B cell (primary cell): ENCODE data around the gene DAZAP2. TPM values are rescaled to one million over a fixed set of nuclear protein-coding genes. Genes with fewer than 3 reads are reported as not detected.

Experiments used
- ATAC-seq: fragments of 200-7000 bp; cut with Tn5 transposase; one replicate; pipeline ENCODE4 v1.10.0; 2021; ENCODE audit warnings: low read depth, mild to moderate bottlenecking, moderate number of reproducible peaks, moderate library complexity
- CTCF ChIA-PET: fragments of 350-600 bp; sonication (Branson Sonifier 250); formaldehyde crosslinking; loops from one replicate; lab custom pipeline; 2021; ENCODE audit warnings: antibody characterized with exemption, inconsistent platforms; lab: Charles Lee
- POLR2A ChIA-PET: fragments of 350-600 bp; sonication (Branson Sonifier 250); formaldehyde crosslinking; loops from one replicate; lab custom pipeline; 2021; ENCODE audit warnings: antibody characterized with exemption; lab: Charles Lee
- DNase-seq: peaks from one replicate; pipeline ENCODE4 v3.0.0; 2013
- H2AFZ ChIP-seq: 2 replicates; pipeline ENCODE4 v1.6.1; 2012; ENCODE audit warnings: mild to moderate bottlenecking, low read depth, low read length; ENCODE audit not compliant: insufficient read depth, poor library complexity, severe bottlenecking
- H3K27ac ChIP-seq, 2 donors: 1 replicate in 1 of 2; 2 replicates in 1 of 2; pipeline ENCODE4 v1.5.1; 2012 to 2013; ENCODE audit warnings: low read length in 2 of 2, mild to moderate bottlenecking in 2 of 2, moderate library complexity in 1 of 2
- H3K27me3 ChIP-seq, 4 experiments: fragments of 200-600 bp in 1 of 4; sonication (generic) in 1 of 4; replicated peaks in 1 of 4; 1 replicate in 2 of 4; 2 replicates in 2 of 4; pipeline versions ENCODE4 v1.6.1 to v1.7.0; 2013 to 2016; ENCODE audit warnings: low read length in 3 of 4, mild to moderate bottlenecking in 2 of 4, mixed read lengths in 1 of 4, moderate library complexity in 1 of 4; ENCODE audit not compliant: insufficient read depth in 4 of 4, control insufficient read depth in 3 of 4; ENCODE audit errors: control extremely low read depth in 1 of 4
- H3K36me3 ChIP-seq, 2 experiments: replicated peaks in 1 of 2; 1 replicate in 1 of 2; 2 replicates in 1 of 2; pipeline versions ENCODE4 v1.6.1 to v1.7.1; 2013; ENCODE audit warnings: low read length in 1 of 2; ENCODE audit not compliant: insufficient read depth in 2 of 2, control insufficient read depth in 1 of 2; ENCODE audit errors: control extremely low read depth in 1 of 2, extremely low read depth in 1 of 2
- H3K4me1 ChIP-seq, 2 donors: fragments of 200-600 bp in 1 of 2; sonication (generic) in 1 of 2; 1 replicate in 1 of 2; 2 replicates in 1 of 2; pipeline versions ENCODE4 v1.5.1 to v1.6.1; 2013 to 2017; ENCODE audit warnings: low read length in 2 of 2; ENCODE audit not compliant: control insufficient read depth in 2 of 2, insufficient read depth in 2 of 2
- H3K4me2 ChIP-seq: replicated peaks from 2 replicates; pipeline ENCODE3; 2012; ENCODE audit warnings: mild to moderate bottlenecking, low read depth, low read length; ENCODE audit not compliant: poor library complexity, severe bottlenecking
- H3K4me3 ChIP-seq, 5 experiments: fragments of 200-600 bp in 1 of 5; sonication (generic) in 1 of 5; 1 replicate in 3 of 5; 2 replicates in 2 of 5; pipeline versions ENCODE4 v1.5.1 to v1.7.0; 2011 to 2016; ENCODE audit warnings: low read length in 4 of 5, mild to moderate bottlenecking in 4 of 5, low read depth in 2 of 5, control low read depth in 1 of 5, moderate library complexity in 1 of 5; ENCODE audit not compliant: insufficient read depth in 1 of 5; ENCODE audit errors: control extremely low read depth in 1 of 5, extremely low read depth in 1 of 5
- H3K79me2 ChIP-seq: fragments of 200-600 bp; sonication (generic); one replicate; pipeline ENCODE4 v1.6.0; 2016; ENCODE audit warnings: low read length; ENCODE audit not compliant: control insufficient read depth, insufficient read depth
- H3K9ac ChIP-seq: fragments of 200-600 bp; sonication (generic); 2 replicates; pipeline ENCODE4 v1.6.1; 2017; ENCODE audit warnings: mild to moderate bottlenecking, low read length, moderate library complexity
- H3K9me3 ChIP-seq, 3 donors: one replicate each; pipeline versions ENCODE4 v1.6.1 to v1.7.1; 2013; ENCODE audit warnings: low read length in 2 of 3; ENCODE audit not compliant: control insufficient read depth in 2 of 3, insufficient read depth in 1 of 3; ENCODE audit errors: control extremely low read depth in 1 of 3
- H4K20me1 ChIP-seq: 2 replicates; pipeline ENCODE4 v1.6.0; 2012; ENCODE audit warnings: mild to moderate bottlenecking, low read length; ENCODE audit not compliant: insufficient read depth, control insufficient read depth, poor library complexity, severe bottlenecking
- H3K27ac Mint-ChIP-seq: one replicate; pipeline ENCODE4 v1.8.0; 2021; ENCODE audit warnings: mixed read lengths
- H3K27me3 Mint-ChIP-seq: one replicate; pipeline ENCODE4 v1.8.0; 2021; ENCODE audit warnings: mixed read lengths
- H3K4me1 Mint-ChIP-seq: one replicate; pipeline ENCODE4 v1.8.0; 2021; ENCODE audit warnings: mixed read lengths
- H3K4me3 Mint-ChIP-seq: one replicate; pipeline ENCODE4 v1.8.0; 2021; ENCODE audit warnings: mixed read lengths
- H3K9me3 Mint-ChIP-seq: one replicate; pipeline ENCODE4 v1.8.0; 2022; ENCODE audit warnings: mixed read lengths; ENCODE audit not compliant: insufficient read depth
- EZH2 ChIP-seq: IDR thresholded peaks from 2 replicates; pipeline ENCODE4 v1.6.1; 2012; ENCODE audit warnings: borderline replicate concordance, low read depth, mild to moderate bottlenecking, moderate library complexity, low read length; ENCODE audit not compliant: insufficient read depth, poor library complexity, severe bottlenecking
- WGBS: methylation state at CpG from one replicate; pipeline ENCODE4 v1.1.5; 2013; ENCODE audit warnings: missing lambda C conversion rate; ENCODE audit not compliant: insufficient coverage; 5-methylcytosine and 5-hydroxymethylcytosine counted together
- intact Hi-C: fragments of 100-400 bp; cut with micrococcal nuclease; formaldehyde crosslinking; loops from one replicate; pipeline ENCODE4 v1.10.0; 2022
- polyA plus RNA-seq: library from polyadenylated mRNA; depleted of rRNA; stranded (reverse); fragments of >200 nt; gene quantifications from 2 replicates; pipeline ENCODE4 v1.2.3, GENCODE V29; 2012
- total RNA-seq, 2 donors: library from RNA; stranded (reverse); fragments of 120-200 nt in 1 of 2; gene quantifications; 1 replicate in 1 of 2; 2 replicates in 1 of 2; pipeline versions ENCODE4 v1.2.3 to v1.2.4, GENCODE V29; 2013 to 2022
- TF ChIP-seq, protein P1 (sequence below): fragments of 200-600 bp; IDR thresholded peaks from one replicate; pipeline ENCODE4 v1.8.0; 2022; ENCODE audit warnings: antibody characterized with exemption, mild to moderate bottlenecking

DAZAP2 gene
- total and polyA plus RNA-seq, 2 donors (not counting 1 experiment from before 2014, with no cell fraction given) = 233 to 620 TPM

DNA sequence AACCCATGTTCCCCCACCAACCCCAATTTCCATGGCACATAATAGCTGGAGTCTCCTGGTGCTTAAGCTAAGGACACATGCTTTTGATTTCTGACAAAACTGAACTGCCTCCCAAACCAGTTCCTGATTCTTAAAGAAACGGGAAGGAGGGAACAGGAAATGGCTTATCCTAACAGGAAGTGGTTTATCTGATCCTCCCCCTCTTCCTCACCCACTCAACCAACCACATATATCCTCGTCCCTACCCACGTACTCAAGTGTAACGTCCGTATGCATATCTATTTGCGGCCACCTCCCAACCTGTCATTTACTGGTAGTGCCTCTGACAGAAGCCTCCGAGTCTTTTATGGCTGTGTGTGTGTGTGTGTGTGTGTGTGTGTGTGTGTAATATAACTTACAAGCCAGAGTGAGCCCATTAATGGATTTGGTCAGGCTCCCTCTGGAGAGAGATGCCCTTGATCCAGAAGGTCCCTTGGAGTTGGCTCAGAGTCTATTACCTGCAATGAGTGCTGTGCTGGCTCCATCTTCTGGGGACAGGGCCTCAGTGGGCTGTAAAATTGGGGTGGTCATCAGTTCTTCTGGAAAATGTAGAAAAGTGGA lies 7.7 kb downstream of the DAZAP2 start:
- Histone ChIP-seq H4K20me1 (peaks cover 23% of the 10 kb centered on the region), H3K79me2 (peaks cover 11% of the 10 kb centered on the region), H3K4me2 (peak overlapping the region; percentile 58), H3K9ac (peak overlapping the region; percentile 3), H3K27ac (peak overlapping the region; percentile 63 to 78), H3K4me3 (no peak overlapping the region), H2AFZ (no peak overlapping the region), H3K27me3 (no peaks in the 10 kb centered on the region), H3K4me1 (peaks cover 26 to 35% of the 10 kb centered on the region in 2 donors), H3K36me3 (peaks cover 0 to 51% of the 10 kb centered on the region in 2 experiments), H3K9me3 (no peaks in the 10 kb centered on the region)
- DNase-seq = peak; percentile 53
- Mint-ChIP-seq H3K4me3 (peak overlapping the region; percentile 49), H3K27me3 (no peaks in the 10 kb centered on the region), H3K27ac (peak overlapping the region; percentile 91), H3K9me3 (no peaks in the 10 kb centered on the region), H3K4me1 (peaks cover 49% of the 10 kb centered on the region)
- ChIA-PET CTCF (interaction anchor here (1.5 kb wide), 1 partner anchor 28 kb away, joined by 4 read pairs; the partner anchor contains the start of gene POU6F1), POLR2A (interaction anchor here (0.6 kb wide), 1 partner anchor 157 kb away, joined by 3 read pairs; no protein-coding TSS in a partner anchor)
- intact Hi-C loops = loop anchor here (10.0 kb wide), 1 partner anchor 482 kb away; the partner anchor contains the start of gene ATF1
- peak; percentile 24 for ATAC-seq
- WGBS = no CpG with 5 or more reads among the region's 7 CpGs
- no peak for TF ChIP-seq EZH2
- TF ChIP-seq, protein P1, sequence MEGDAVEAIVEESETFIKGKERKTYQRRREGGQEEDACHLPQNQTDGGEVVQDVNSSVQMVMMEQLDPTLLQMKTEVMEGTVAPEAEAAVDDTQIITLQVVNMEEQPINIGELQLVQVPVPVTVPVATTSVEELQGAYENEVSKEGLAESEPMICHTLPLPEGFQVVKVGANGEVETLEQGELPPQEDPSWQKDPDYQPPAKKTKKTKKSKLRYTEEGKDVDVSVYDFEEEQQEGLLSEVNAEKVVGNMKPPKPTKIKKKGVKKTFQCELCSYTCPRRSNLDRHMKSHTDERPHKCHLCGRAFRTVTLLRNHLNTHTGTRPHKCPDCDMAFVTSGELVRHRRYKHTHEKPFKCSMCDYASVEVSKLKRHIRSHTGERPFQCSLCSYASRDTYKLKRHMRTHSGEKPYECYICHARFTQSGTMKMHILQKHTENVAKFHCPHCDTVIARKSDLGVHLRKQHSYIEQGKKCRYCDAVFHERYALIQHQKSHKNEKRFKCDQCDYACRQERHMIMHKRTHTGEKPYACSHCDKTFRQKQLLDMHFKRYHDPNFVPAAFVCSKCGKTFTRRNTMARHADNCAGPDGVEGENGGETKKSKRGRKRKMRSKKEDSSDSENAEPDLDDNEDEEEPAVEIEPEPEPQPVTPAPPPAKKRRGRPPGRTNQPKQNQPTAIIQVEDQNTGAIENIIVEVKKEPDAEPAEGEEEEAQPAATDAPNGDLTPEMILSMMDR = no peak
